Measurements from ENCODE around the gene KANK2.

GRCh38 chr19:11233073-11233472 is 35.7 kb upstream of the KANK2 start:
- TF ChIP-seq CTCF (IDR thresholded peaks at IDR 0.05), result no peak
- TF ChIP-seq POLR2A (IDR thresholded peaks at IDR 0.05), result no peak

Data from Peyer's patch (tissue), 4 donors.